ENCODE data around the gene PRKACB. TPM values are rescaled to one million over a fixed set of nuclear protein-coding genes. Genes with fewer than 3 reads are reported as not detected.
A peak's percentile ranks its signal among the peaks of the same experiment; 100 is the strongest.

PRKACB gene
- total RNA-seq, 1 experiment from 2014 or later: 12.8 TPM

- TF ChIP-seq, protein P1, sequence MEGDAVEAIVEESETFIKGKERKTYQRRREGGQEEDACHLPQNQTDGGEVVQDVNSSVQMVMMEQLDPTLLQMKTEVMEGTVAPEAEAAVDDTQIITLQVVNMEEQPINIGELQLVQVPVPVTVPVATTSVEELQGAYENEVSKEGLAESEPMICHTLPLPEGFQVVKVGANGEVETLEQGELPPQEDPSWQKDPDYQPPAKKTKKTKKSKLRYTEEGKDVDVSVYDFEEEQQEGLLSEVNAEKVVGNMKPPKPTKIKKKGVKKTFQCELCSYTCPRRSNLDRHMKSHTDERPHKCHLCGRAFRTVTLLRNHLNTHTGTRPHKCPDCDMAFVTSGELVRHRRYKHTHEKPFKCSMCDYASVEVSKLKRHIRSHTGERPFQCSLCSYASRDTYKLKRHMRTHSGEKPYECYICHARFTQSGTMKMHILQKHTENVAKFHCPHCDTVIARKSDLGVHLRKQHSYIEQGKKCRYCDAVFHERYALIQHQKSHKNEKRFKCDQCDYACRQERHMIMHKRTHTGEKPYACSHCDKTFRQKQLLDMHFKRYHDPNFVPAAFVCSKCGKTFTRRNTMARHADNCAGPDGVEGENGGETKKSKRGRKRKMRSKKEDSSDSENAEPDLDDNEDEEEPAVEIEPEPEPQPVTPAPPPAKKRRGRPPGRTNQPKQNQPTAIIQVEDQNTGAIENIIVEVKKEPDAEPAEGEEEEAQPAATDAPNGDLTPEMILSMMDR (IDR thresholded peaks at IDR 0.05; ENCODE audit: unreplicated experiment): no peak
- BruUV-seq (replicated peaks): no TSS peak
- Mint-ChIP-seq H3K27me3 (ENCODE audit: insufficient read depth, unreplicated experiment) (no peaks in the 10 kb centered on the region), H3K4me3 (ENCODE audit: unreplicated experiment) (no peak overlapping the region), H3K4me1 (ENCODE audit: insufficient read depth, unreplicated experiment) (peaks cover 12% of the 10 kb centered on the region), H3K36me3 (ENCODE audit: insufficient read depth, unreplicated experiment) (no peaks in the 10 kb centered on the region), H3K9me3 (ENCODE audit: unreplicated experiment) (peaks cover 15% of the 10 kb centered on the region), H3K27ac (ENCODE audit: low read depth, unreplicated experiment) (peak overlapping the region; percentile 39)
- intact Hi-C loops (cut with micrococcal nuclease): loop anchor here (10.0 kb wide), 1 partner anchor 152 kb away; no protein-coding TSS in a partner anchor
- POLR2A ChIA-PET: no interaction called here
- no peak for DNase-seq (ENCODE audit: unreplicated experiment)
- CTCF ChIA-PET: no interaction called here
Observed at GRCh38 chr1:84253036-84253435, 109.0 kb downstream of the PRKACB start.

- CTCF ChIA-PET: no interaction called here
- peak; percentile 93 for DNase-seq (ENCODE audit: unreplicated experiment)
- BruUV-seq (replicated peaks): no TSS peak
- POLR2A ChIA-PET: interaction anchor here (0.5 kb wide), 1 partner anchor 980 kb away, joined by 4 read pairs; no protein-coding TSS in a partner anchor
- Mint-ChIP-seq H3K9me3 (ENCODE audit: unreplicated experiment) (peaks cover 15% of the 10 kb centered on the region), H3K4me1 (ENCODE audit: insufficient read depth, unreplicated experiment) (peaks cover 12% of the 10 kb centered on the region), H3K4me3 (ENCODE audit: unreplicated experiment) (no peak overlapping the region), H3K36me3 (ENCODE audit: insufficient read depth, unreplicated experiment) (no peaks in the 10 kb centered on the region), H3K27me3 (ENCODE audit: insufficient read depth, unreplicated experiment) (no peaks in the 10 kb centered on the region), H3K27ac (ENCODE audit: low read depth, unreplicated experiment) (peak overlapping the region; percentile 46)
- intact Hi-C loops (cut with micrococcal nuclease): loop anchor here (10.0 kb wide), 1 partner anchor 151 kb away; no protein-coding TSS in a partner anchor
- TF ChIP-seq, protein P1 (IDR thresholded peaks at IDR 0.05; ENCODE audit: unreplicated experiment): no peak
Observed at GRCh38 chr1:84253891-84254290, 109.8 kb downstream of the PRKACB start.

GRCh38 chr1:84254703-84255238 lies 110.7 kb downstream of the PRKACB start:
- Mint-ChIP-seq H3K27ac (ENCODE audit: low read depth, unreplicated experiment) (no peak overlapping the region), H3K4me3 (ENCODE audit: unreplicated experiment) (no peak overlapping the region), H3K36me3 (ENCODE audit: insufficient read depth, unreplicated experiment) (no peaks in the 10 kb centered on the region), H3K4me1 (ENCODE audit: insufficient read depth, unreplicated experiment) (peaks cover 12% of the 10 kb centered on the region), H3K9me3 (ENCODE audit: unreplicated experiment) (peaks cover 15% of the 10 kb centered on the region), H3K27me3 (ENCODE audit: insufficient read depth, unreplicated experiment) (no peaks in the 10 kb centered on the region)
- ChIA-PET POLR2A (no interaction called here), CTCF (no interaction called here)
- intact Hi-C loops (cut with micrococcal nuclease): loop anchor here (10.0 kb wide), 1 partner anchor 150 kb away; no protein-coding TSS in a partner anchor
- BruUV-seq (replicated peaks): no TSS peak
- DNase-seq (ENCODE audit: unreplicated experiment): no peak
- TF ChIP-seq, protein P1 (IDR thresholded peaks at IDR 0.05; ENCODE audit: unreplicated experiment): no peak

GRCh38 chr1:84255582-84255981 lies 111.5 kb downstream of the PRKACB start:
- H3K9me3 Mint-ChIP-seq (ENCODE audit: unreplicated experiment): peaks cover 15% of the 10 kb centered on the region
- no peaks in the 10 kb centered on the region for H3K27me3 Mint-ChIP-seq (ENCODE audit: insufficient read depth, unreplicated experiment)
- peaks cover 12% of the 10 kb centered on the region for H3K4me1 Mint-ChIP-seq (ENCODE audit: insufficient read depth, unreplicated experiment)
- POLR2A ChIA-PET: interaction anchor here (0.8 kb wide), 1 partner anchor 8 kb away, joined by 3 read pairs; no protein-coding TSS in a partner anchor
- H3K27ac Mint-ChIP-seq (ENCODE audit: low read depth, unreplicated experiment): no peak overlapping the region
- DNase-seq (ENCODE audit: unreplicated experiment): no peak
- TF ChIP-seq, protein P1 (IDR thresholded peaks at IDR 0.05; ENCODE audit: unreplicated experiment): no peak
- H3K36me3 Mint-ChIP-seq (ENCODE audit: insufficient read depth, unreplicated experiment): no peaks in the 10 kb centered on the region
- intact Hi-C loops (cut with micrococcal nuclease): loop anchor here (10.0 kb wide), 1 partner anchor 149 kb away; no protein-coding TSS in a partner anchor
- no peak overlapping the region for H3K4me3 Mint-ChIP-seq (ENCODE audit: unreplicated experiment)
- BruUV-seq (replicated peaks): no TSS peak
- CTCF ChIA-PET: interaction anchor here (0.5 kb wide), 1 partner anchor 30 kb away, joined by 3 read pairs; no protein-coding TSS in a partner anchor

Data from MCF 10A (cell line).